Measurements from ENCODE around the gene OR10H2.
"Not testable (repeated sequence)": the region's sequence is repeated elsewhere in the genome, so short reads cannot be mapped to it uniquely, and the experiment has no call there.

OR10H2 gene
- 0 reads per million in 3 donors for total RNA-seq

- no peak for DNase-seq
- Histone ChIP-seq H3K27me3 (replicated peaks; ENCODE audit: control insufficient read depth, insufficient read depth, low read length, poor library complexity, severe bottlenecking) (no peaks in the 10 kb centered on the region), H3K9me3 (ENCODE audit: control insufficient read depth, low read length) (no peaks in the 10 kb centered on the region), H3K4me1 (ENCODE audit: control insufficient read depth, insufficient read depth, low read length, poor library complexity, severe bottlenecking) (no peaks in the 10 kb centered on the region), H3K27ac (ENCODE audit: insufficient read depth, low read length, poor library complexity, severe bottlenecking) (no peak within 1 kb of the TSS), H3K4me3 (ENCODE audit: insufficient read depth, low read depth, low read length, poor library complexity, severe bottlenecking) (no peak within 1 kb of the TSS), H3K36me3 (ENCODE audit: control insufficient read depth, insufficient read depth, low read length) (no peaks in the 10 kb centered on the region)
Observed at GRCh38 chr19:15727724-15728123, at the start of gene OR10H2. Gene OR10H2, plus strand, starts transcription at chr19:15728024. Its CDS starts 20 bp downstream, at chr19:15728044.

- H3K36me3 ChIP-seq (ENCODE audit: control insufficient read depth, insufficient read depth, low read length) = no peaks in the 10 kb centered on the region
Observed at GRCh38 chr19:15679089-15679488, 48.7 kb upstream of the OR10H2 start.

GRCh38 chr19:15679865-15680264 is 48.0 kb upstream of the OR10H2 start:
- not testable (repeated sequence) for H3K27ac ChIP-seq (ENCODE audit: insufficient read depth, low read length, poor library complexity, severe bottlenecking); H3K4me3 ChIP-seq (ENCODE audit: insufficient read depth, low read depth, low read length, poor library complexity, severe bottlenecking); DNase-seq; H3K9me3 ChIP-seq (ENCODE audit: control insufficient read depth, low read length); H3K27me3 ChIP-seq (replicated peaks; ENCODE audit: control insufficient read depth, insufficient read depth, low read length, poor library complexity, severe bottlenecking); H3K4me1 ChIP-seq (ENCODE audit: control insufficient read depth, insufficient read depth, low read length, poor library complexity, severe bottlenecking); H3K36me3 ChIP-seq (ENCODE audit: control insufficient read depth, insufficient read depth, low read length)

More at GRCh38 chr19:15679089-15679488, 48.7 kb upstream of the OR10H2 start:
- H3K27me3 ChIP-seq (replicated peaks; ENCODE audit: control insufficient read depth, insufficient read depth, low read length, poor library complexity, severe bottlenecking) = no peaks in the 10 kb centered on the region
- no peak overlapping the region for H3K4me3 ChIP-seq (ENCODE audit: insufficient read depth, low read depth, low read length, poor library complexity, severe bottlenecking)
- DNase-seq = no peak
- no peak overlapping the region for H3K27ac ChIP-seq (ENCODE audit: insufficient read depth, low read length, poor library complexity, severe bottlenecking)
- H3K4me1 ChIP-seq (ENCODE audit: control insufficient read depth, insufficient read depth, low read length, poor library complexity, severe bottlenecking) = no peaks in the 10 kb centered on the region
- H3K9me3 ChIP-seq (ENCODE audit: control insufficient read depth, low read length) = no peaks in the 10 kb centered on the region

- no peak overlapping the region for H3K4me3 ChIP-seq (ENCODE audit: insufficient read depth, low read depth, low read length, poor library complexity, severe bottlenecking)
- no peaks in the 10 kb centered on the region for H3K27me3 ChIP-seq (replicated peaks; ENCODE audit: control insufficient read depth, insufficient read depth, low read length, poor library complexity, severe bottlenecking)
- H3K9me3 ChIP-seq (ENCODE audit: control insufficient read depth, low read length) = no peaks in the 10 kb centered on the region
- no peaks in the 10 kb centered on the region for H3K4me1 ChIP-seq (ENCODE audit: control insufficient read depth, insufficient read depth, low read length, poor library complexity, severe bottlenecking)
- H3K36me3 ChIP-seq (ENCODE audit: control insufficient read depth, insufficient read depth, low read length) = no peaks in the 10 kb centered on the region
- no peak overlapping the region for H3K27ac ChIP-seq (ENCODE audit: insufficient read depth, low read length, poor library complexity, severe bottlenecking)
- no peak for DNase-seq
Observed at GRCh38 chr19:15680478-15681322, 47.1 kb upstream of the OR10H2 start.

GRCh38 chr19:15683411-15683810 is 44.4 kb upstream of the OR10H2 start:
- no peak for DNase-seq
- H3K9me3 ChIP-seq (ENCODE audit: control insufficient read depth, low read length) = no peaks in the 10 kb centered on the region
- no peak overlapping the region for H3K4me3 ChIP-seq (ENCODE audit: insufficient read depth, low read depth, low read length, poor library complexity, severe bottlenecking)
- no peaks in the 10 kb centered on the region for H3K36me3 ChIP-seq (ENCODE audit: control insufficient read depth, insufficient read depth, low read length)
- H3K4me1 ChIP-seq (ENCODE audit: control insufficient read depth, insufficient read depth, low read length, poor library complexity, severe bottlenecking) = no peaks in the 10 kb centered on the region
- H3K27ac ChIP-seq (ENCODE audit: insufficient read depth, low read length, poor library complexity, severe bottlenecking) = no peak overlapping the region
- no peaks in the 10 kb centered on the region for H3K27me3 ChIP-seq (replicated peaks; ENCODE audit: control insufficient read depth, insufficient read depth, low read length, poor library complexity, severe bottlenecking)

- Histone ChIP-seq H3K36me3 (ENCODE audit: control insufficient read depth, insufficient read depth, low read length) (no peaks in the 10 kb centered on the region), H3K4me3 (ENCODE audit: insufficient read depth, low read depth, low read length, poor library complexity, severe bottlenecking) (no peak overlapping the region), H3K9me3 (ENCODE audit: control insufficient read depth, low read length) (no peaks in the 10 kb centered on the region), H3K4me1 (ENCODE audit: control insufficient read depth, insufficient read depth, low read length, poor library complexity, severe bottlenecking) (no peaks in the 10 kb centered on the region), H3K27me3 (replicated peaks; ENCODE audit: control insufficient read depth, insufficient read depth, low read length, poor library complexity, severe bottlenecking) (no peaks in the 10 kb centered on the region), H3K27ac (ENCODE audit: insufficient read depth, low read length, poor library complexity, severe bottlenecking) (no peak overlapping the region)
- no peak for DNase-seq
Observed at GRCh38 chr19:15684828-15685227, 43.0 kb upstream of the OR10H2 start.

- DNase-seq = no peak
- Histone ChIP-seq H3K9me3 (ENCODE audit: control insufficient read depth, low read length) (no peaks in the 10 kb centered on the region), H3K4me3 (ENCODE audit: insufficient read depth, low read depth, low read length, poor library complexity, severe bottlenecking) (no peak overlapping the region), H3K27me3 (replicated peaks; ENCODE audit: control insufficient read depth, insufficient read depth, low read length, poor library complexity, severe bottlenecking) (no peaks in the 10 kb centered on the region), H3K4me1 (ENCODE audit: control insufficient read depth, insufficient read depth, low read length, poor library complexity, severe bottlenecking) (no peaks in the 10 kb centered on the region), H3K27ac (ENCODE audit: insufficient read depth, low read length, poor library complexity, severe bottlenecking) (no peak overlapping the region), H3K36me3 (ENCODE audit: control insufficient read depth, insufficient read depth, low read length) (no peaks in the 10 kb centered on the region)
Observed at GRCh38 chr19:15696654-15697194, 31.1 kb upstream of the OR10H2 start.

- no peaks in the 10 kb centered on the region for H3K36me3 ChIP-seq (ENCODE audit: control insufficient read depth, insufficient read depth, low read length)
- no peak overlapping the region for H3K4me3 ChIP-seq (ENCODE audit: insufficient read depth, low read depth, low read length, poor library complexity, severe bottlenecking)
- no peak overlapping the region for H3K27ac ChIP-seq (ENCODE audit: insufficient read depth, low read length, poor library complexity, severe bottlenecking)
- no peak for DNase-seq
- H3K27me3 ChIP-seq (replicated peaks; ENCODE audit: control insufficient read depth, insufficient read depth, low read length, poor library complexity, severe bottlenecking) = peaks cover 6% of the 10 kb centered on the region
- no peaks in the 10 kb centered on the region for H3K4me1 ChIP-seq (ENCODE audit: control insufficient read depth, insufficient read depth, low read length, poor library complexity, severe bottlenecking)
- no peaks in the 10 kb centered on the region for H3K9me3 ChIP-seq (ENCODE audit: control insufficient read depth, low read length)
Observed at GRCh38 chr19:15701757-15702533, 25.9 kb upstream of the OR10H2 start.

- peaks cover 6% of the 10 kb centered on the region for H3K27me3 ChIP-seq (replicated peaks; ENCODE audit: control insufficient read depth, insufficient read depth, low read length, poor library complexity, severe bottlenecking)
- DNase-seq = no peak
- no peak overlapping the region for H3K4me3 ChIP-seq (ENCODE audit: insufficient read depth, low read depth, low read length, poor library complexity, severe bottlenecking)
- no peaks in the 10 kb centered on the region for H3K4me1 ChIP-seq (ENCODE audit: control insufficient read depth, insufficient read depth, low read length, poor library complexity, severe bottlenecking)
- no peak overlapping the region for H3K27ac ChIP-seq (ENCODE audit: insufficient read depth, low read length, poor library complexity, severe bottlenecking)
- H3K9me3 ChIP-seq (ENCODE audit: control insufficient read depth, low read length) = no peaks in the 10 kb centered on the region
- no peaks in the 10 kb centered on the region for H3K36me3 ChIP-seq (ENCODE audit: control insufficient read depth, insufficient read depth, low read length)
Observed at GRCh38 chr19:15702534-15702930, 25.3 kb upstream of the OR10H2 start.

- Histone ChIP-seq H3K4me3 (ENCODE audit: insufficient read depth, low read depth, low read length, poor library complexity, severe bottlenecking) (no peak overlapping the region), H3K36me3 (ENCODE audit: control insufficient read depth, insufficient read depth, low read length) (no peaks in the 10 kb centered on the region), H3K27me3 (replicated peaks; ENCODE audit: control insufficient read depth, insufficient read depth, low read length, poor library complexity, severe bottlenecking) (peaks cover 12% of the 10 kb centered on the region), H3K9me3 (ENCODE audit: control insufficient read depth, low read length) (no peaks in the 10 kb centered on the region), H3K27ac (ENCODE audit: insufficient read depth, low read length, poor library complexity, severe bottlenecking) (no peak overlapping the region), H3K4me1 (ENCODE audit: control insufficient read depth, insufficient read depth, low read length, poor library complexity, severe bottlenecking) (no peaks in the 10 kb centered on the region)
- no peak for DNase-seq
Observed at GRCh38 chr19:15714638-15715037, 13.2 kb upstream of the OR10H2 start.

Measured in effector memory CD4-positive, alpha-beta T cell (primary cell).